Limb (tissue), 2 donors: Measurements from ENCODE around the gene AEN.

Experiments used
- DNase-seq, 2 donors: peaks; one replicate each; pipeline ENCODE4 v3.0.0-alpha.2; 2016; ENCODE audit errors: extremely low spot score in 2 of 2

AEN gene

DNA sequence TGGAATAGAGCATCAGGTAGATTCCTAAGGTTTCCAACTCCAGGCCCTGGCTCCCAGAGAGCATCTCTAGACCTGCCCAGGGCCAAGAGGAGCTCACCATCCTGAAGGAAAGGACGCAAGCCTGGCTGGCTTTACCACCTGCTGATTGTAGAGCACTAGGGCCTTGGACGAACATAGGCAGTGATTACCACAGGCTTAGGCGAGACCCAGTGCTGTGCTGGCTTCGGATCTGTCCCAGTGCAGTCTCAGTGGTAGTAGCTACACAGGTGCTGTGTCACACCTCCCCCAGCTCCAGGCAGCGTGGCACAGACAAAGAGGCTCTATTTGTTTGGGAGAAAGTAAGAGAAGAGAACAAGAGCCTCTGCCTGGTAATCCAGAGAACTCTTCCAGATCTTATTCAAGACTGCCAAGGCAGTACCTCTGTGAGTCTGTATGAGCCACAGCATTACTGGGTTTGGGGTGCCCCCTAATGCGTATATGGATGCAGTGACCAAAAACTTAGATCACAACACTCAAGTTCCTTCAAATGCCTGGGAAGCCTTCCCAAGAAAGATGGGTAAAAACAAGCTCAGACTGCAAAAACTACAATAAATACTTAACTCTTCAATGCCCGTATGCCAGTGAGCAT, 43.1 kb downstream of the AEN start:
- DNase-seq: no peak

DNA sequence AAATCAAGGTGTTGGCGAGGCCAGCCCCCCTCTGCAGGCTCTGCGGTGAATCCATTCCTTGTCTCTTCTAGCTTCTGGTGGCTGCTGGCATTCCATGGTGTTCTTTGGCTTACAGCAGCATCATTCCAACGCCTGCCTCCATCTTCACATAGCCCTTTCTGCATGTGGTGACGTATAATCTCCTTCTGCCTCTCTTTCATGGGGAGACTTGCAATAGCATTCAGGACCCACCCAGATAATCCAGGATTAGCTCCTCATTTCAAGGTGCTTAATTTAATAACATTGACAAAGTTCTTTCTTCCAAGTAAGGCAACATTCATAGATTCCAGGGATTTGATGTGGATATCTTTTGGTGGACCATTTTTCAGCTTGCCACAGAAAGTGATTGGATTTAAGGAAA, 53.5 kb downstream of the AEN start:
- no peak for DNase-seq

DNA sequence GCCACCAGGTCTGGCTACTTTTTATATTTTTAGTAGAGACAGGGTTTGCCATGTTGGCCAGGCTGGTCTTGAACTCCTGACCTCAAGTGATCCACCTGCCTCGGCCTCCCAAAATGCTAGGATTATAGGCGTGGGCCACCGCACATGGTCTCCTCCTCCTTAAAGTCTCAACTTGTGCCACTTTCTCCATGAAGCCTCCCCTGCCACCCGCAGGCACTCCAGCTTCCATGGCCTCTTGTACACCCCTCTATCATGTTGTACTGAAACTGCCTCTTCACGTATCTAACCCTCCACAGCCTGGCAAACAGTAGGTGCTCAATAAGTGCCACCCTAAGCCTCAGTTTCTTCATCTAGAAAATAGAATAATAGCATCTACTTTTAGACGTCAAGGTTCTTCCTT, 57.6 kb downstream of the AEN start:
- DNase-seq: no peak

- peak in 1 of 2 donors; percentile 38 for DNase-seq
Measured at GRCh38 chr15:88680241-88681001, 59.3 kb downstream of the AEN start.

DNA sequence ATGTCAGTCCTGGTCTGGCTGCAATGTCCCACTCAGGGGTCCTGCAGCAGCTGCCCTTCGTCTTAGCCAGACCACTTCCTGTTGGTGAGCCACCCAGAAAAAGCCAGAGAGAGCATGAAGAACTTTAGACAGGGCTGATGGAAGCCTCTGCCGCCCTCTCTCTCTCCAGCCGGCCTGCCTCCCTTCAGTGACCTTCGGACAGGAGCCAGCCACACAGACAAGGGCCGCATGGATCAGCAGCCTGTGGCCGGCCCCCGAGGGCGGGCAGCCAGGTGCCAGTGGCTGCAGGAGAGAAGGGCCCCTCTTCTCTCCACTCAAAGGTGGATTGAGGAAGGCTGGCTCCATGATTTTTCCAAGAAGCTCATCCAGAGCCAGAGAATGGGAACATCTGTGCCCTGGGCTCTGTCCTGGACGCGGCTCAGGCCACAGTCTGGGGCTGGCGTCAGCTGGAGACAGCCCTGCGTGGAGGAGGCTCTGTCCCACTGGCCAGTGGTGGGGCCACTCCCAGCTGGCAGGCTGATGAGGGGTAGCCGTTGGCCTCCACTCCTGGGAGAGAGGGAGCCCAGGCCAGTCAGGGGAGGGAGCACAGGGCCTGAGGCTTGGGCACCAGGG, 60.6 kb downstream of the AEN start:
- DNase-seq: no peak
